IMR-90 (cell line): Measurements from ENCODE around the gene GPA33. TPM values are rescaled to one million over a fixed set of nuclear protein-coding genes. Genes with fewer than 3 reads are reported as not detected.

Experiments used
- ATAC-seq: fragments of 200-7000 bp; cut with Tn5 transposase; 2 replicates; pipeline ENCODE4 v1.9.1; 2020; ENCODE audit warnings: low read depth, mild to moderate bottlenecking, moderate library complexity
- BruUV-seq: library from RNA; stranded (reverse); fragments of 400-500 nt; replicated peaks from 2 replicates; lab custom pipeline; 2021; lab: Mats Ljungman, UMichigan
- CTCF ChIA-PET: fragments of 300-600 bp; formaldehyde crosslinking; extraction: SDS; loops from one replicate; lab custom pipeline; 2021; ENCODE audit warnings: antibody characterized with exemption; lab: Yijun Ruan, JAX
- POLR2A ChIA-PET: fragments of 300-600 bp; sonication (Branson Sonifier 250); formaldehyde crosslinking; loops from one replicate; lab custom pipeline; 2022; ENCODE audit warnings: antibody characterized with exemption; ENCODE audit not compliant: unreplicated experiment; lab: Charles Lee
- DNase-seq: peaks from one replicate; pipeline ENCODE4 v3.0.0; 2013
- H2AFZ ChIP-seq: replicated peaks from 2 replicates; pipeline ENCODE3; 2013; ENCODE audit warnings: low read length, mild to moderate bottlenecking; ENCODE audit not compliant: poor library complexity
- H2AK5ac ChIP-seq: 2 replicates; pipeline ENCODE4 v1.6.1; 2013; ENCODE audit warnings: low read depth, low read length, inconsistent platforms
- H2AK9ac ChIP-seq: replicated peaks from 2 replicates; pipeline ENCODE3; 2013; ENCODE audit warnings: mild to moderate bottlenecking, low read depth, low read length, moderate library complexity; ENCODE audit not compliant: poor library complexity
- H2BK120ac ChIP-seq: 2 replicates; pipeline ENCODE4 v1.6.1; 2013; ENCODE audit warnings: low read depth, low read length, inconsistent platforms
- H2BK15ac ChIP-seq: 3 replicates; pipeline ENCODE4 v1.6.1; 2013; ENCODE audit warnings: low read depth, low read length, inconsistent platforms
- H2BK20ac ChIP-seq: 2 replicates; pipeline ENCODE4 v1.6.1; 2013; ENCODE audit warnings: low read depth, mild to moderate bottlenecking, inconsistent platforms, low read length, moderate library complexity
- H2BK5ac ChIP-seq: 2 replicates; pipeline ENCODE4 v1.6.1; 2013; ENCODE audit warnings: mild to moderate bottlenecking, low read depth, low read length, inconsistent platforms; ENCODE audit not compliant: poor library complexity, severe bottlenecking
- H3K14ac ChIP-seq: replicated peaks from 2 replicates; pipeline ENCODE4 v1.6.1; 2013; ENCODE audit warnings: low read depth, low read length, inconsistent platforms
- H3K18ac ChIP-seq: 2 replicates; pipeline ENCODE4 v1.6.1; 2013; ENCODE audit warnings: low read depth, low read length, control low read depth
- H3K23ac ChIP-seq: 2 replicates; pipeline ENCODE4 v1.6.1; 2013; ENCODE audit warnings: low read depth, low read length, inconsistent platforms
- H3K27ac ChIP-seq: 2 replicates; pipeline ENCODE4 v1.5.1; 2013; ENCODE audit warnings: mild to moderate bottlenecking, control low read depth, low read length; ENCODE audit not compliant: insufficient read depth
- H3K27me3 ChIP-seq: 2 replicates; pipeline ENCODE4 v1.6.1; 2013; ENCODE audit warnings: low read length; ENCODE audit not compliant: control insufficient read depth, insufficient read depth
- H3K36me3 ChIP-seq: 2 replicates; pipeline ENCODE4 v1.6.1; 2013; ENCODE audit warnings: low read length, mixed read lengths; ENCODE audit not compliant: control insufficient read depth, insufficient read depth
- H3K4ac ChIP-seq: 2 replicates; pipeline ENCODE4 v1.6.1; 2013; ENCODE audit warnings: low read depth, low read length, inconsistent platforms
- H3K4me1 ChIP-seq: 2 replicates; pipeline ENCODE4 v1.6.1; 2013; ENCODE audit warnings: low read length, mixed read lengths; ENCODE audit not compliant: control insufficient read depth, insufficient read depth
- H3K4me2 ChIP-seq: 2 replicates; pipeline ENCODE4 v1.6.1; 2013; ENCODE audit warnings: low read depth, mild to moderate bottlenecking, control low read depth, low read length, moderate library complexity
- H3K4me3 ChIP-seq: 2 replicates; pipeline ENCODE4 v1.5.1; 2013; ENCODE audit warnings: low read depth, mild to moderate bottlenecking, control low read depth, low read length, moderate library complexity; ENCODE audit not compliant: insufficient read depth
- H3K56ac ChIP-seq: 2 replicates; pipeline ENCODE4 v1.6.1; 2013; ENCODE audit warnings: low read length, inconsistent platforms; ENCODE audit not compliant: insufficient read depth; ENCODE audit errors: extremely low read depth
- H3K79me1 ChIP-seq, 2 experiments: 2 replicates each; pipeline ENCODE4 v1.6.1; 2013; ENCODE audit warnings: low read length in 2 of 2, inconsistent platforms in 1 of 2, low read depth in 1 of 2
- H3K9ac ChIP-seq: 2 replicates; pipeline ENCODE4 v1.6.1; 2013; ENCODE audit warnings: low read depth, low read length, control low read depth
- H3K9me1 ChIP-seq: 2 replicates; pipeline ENCODE4 v1.6.1; 2013; ENCODE audit warnings: low read length, inconsistent platforms; ENCODE audit not compliant: insufficient read depth
- H3K9me3 ChIP-seq: 2 replicates; pipeline ENCODE4 v1.6.1; 2013; ENCODE audit warnings: low read length; ENCODE audit not compliant: control insufficient read depth, insufficient read depth
- H4K20me1 ChIP-seq: 2 replicates; pipeline ENCODE4 v1.6.1; 2013; ENCODE audit warnings: low read length, inconsistent platforms; ENCODE audit not compliant: insufficient read depth
- H4K5ac ChIP-seq: 2 replicates; pipeline ENCODE4 v1.6.1; 2013; ENCODE audit warnings: mild to moderate bottlenecking, low read depth, low read length, control low read depth
- H4K8ac ChIP-seq, 2 experiments: 2 replicates each; pipeline ENCODE4 v1.6.1; 2013; ENCODE audit warnings: low read depth in 2 of 2, low read length in 2 of 2, control low read depth in 1 of 2, inconsistent platforms in 1 of 2
- H4K91ac ChIP-seq: 2 replicates; pipeline ENCODE4 v1.6.1; 2013; ENCODE audit warnings: low read depth, low read length, inconsistent platforms; ENCODE audit not compliant: insufficient read depth
- BHLHE40 ChIP-seq: fragments of 150-350 bp; IDR thresholded peaks from 2 replicates; pipeline ENCODE4 v1.6.1; 2016; ENCODE audit warnings: mild to moderate bottlenecking, low read depth, low read length
- FOS ChIP-seq: fragments of 150-350 bp; IDR thresholded peaks from 2 replicates; pipeline ENCODE4 v1.6.1; 2016; ENCODE audit warnings: low read depth, low read length
- MXI1 ChIP-seq: IDR thresholded peaks from 2 replicates; pipeline ENCODE4 v1.6.1; 2012; ENCODE audit warnings: low read depth, mild to moderate bottlenecking, low read length, moderate library complexity, borderline replicate concordance
- NFE2L2 ChIP-seq: fragments of 150-350 bp; IDR thresholded peaks from 2 replicates; pipeline ENCODE4 v1.6.1; 2016; ENCODE audit warnings: low read depth, mild to moderate bottlenecking, low read length
- RAD21 ChIP-seq: IDR thresholded peaks from 2 replicates; pipeline ENCODE4 v1.6.1; 2012; ENCODE audit warnings: low read length, improper control_type of control experiment
- SMC3 ChIP-seq: fragments of 150-350 bp; IDR thresholded peaks from 2 replicates; pipeline ENCODE4 v1.6.1; 2016; ENCODE audit warnings: low read depth, mild to moderate bottlenecking, antibody characterized with exemption, low read length, moderate library complexity
- WGBS, 2 experiments: methylation state at CpG; one replicate each; pipeline versions ENCODE4 v1.1.5 to v1.1.7; 2013; ENCODE audit warnings: missing lambda C conversion rate in 2 of 2; ENCODE audit not compliant: insufficient read length in 1 of 2; ENCODE audit errors: extremely low coverage in 2 of 2; 5-methylcytosine and 5-hydroxymethylcytosine counted together
- dilution Hi-C: fragments of 300-500 bp; cut with HindIII; formaldehyde crosslinking; loops from one replicate; pipeline ENCODE4 v1.14.3; 2018; ENCODE audit warnings: low sequenced_read_pairs; ENCODE audit not compliant: unreplicated experiment
- in situ Hi-C: fragments of 300-500 bp; cut with MboI; formaldehyde crosslinking; loops from 3 replicates; pipeline ENCODE4 v1.14.3; 2019; ENCODE audit warnings: low sequenced_read_pairs, inconsistent platforms, mixed read lengths
- intact Hi-C: fragments of 100-400 bp; cut with micrococcal nuclease; formaldehyde crosslinking; loops from 2 replicates; pipeline ENCODE4 v1.10.0; 2022
- polyA plus RNA-seq, 3 experiments: library from polyadenylated mRNA; depleted of rRNA; stranded (reverse); fragments of >200 nt; gene quantifications; 2 replicates each; pipeline ENCODE4 v1.2.3, GENCODE V29; 2012; ENCODE audit warnings: low replicate concordance in 1 of 3
- total RNA-seq: library from RNA; depleted of rRNA; stranded (reverse); fragments of >200 nt; gene quantifications from 2 replicates; pipeline ENCODE4 v1.2.3, GENCODE V29; 2012
- TF ChIP-seq, protein P1 (sequence below): fragments of 150-350 bp; IDR thresholded peaks from 2 replicates; pipeline ENCODE4 v1.6.1; 2017; ENCODE audit warnings: mild to moderate bottlenecking, antibody characterized with exemption, low read length, low read depth

Gene GPA33
- total and polyA plus RNA-seq, 2 of the 4 experiments (the other 2 are of a cell fraction), result not detected

DNA sequence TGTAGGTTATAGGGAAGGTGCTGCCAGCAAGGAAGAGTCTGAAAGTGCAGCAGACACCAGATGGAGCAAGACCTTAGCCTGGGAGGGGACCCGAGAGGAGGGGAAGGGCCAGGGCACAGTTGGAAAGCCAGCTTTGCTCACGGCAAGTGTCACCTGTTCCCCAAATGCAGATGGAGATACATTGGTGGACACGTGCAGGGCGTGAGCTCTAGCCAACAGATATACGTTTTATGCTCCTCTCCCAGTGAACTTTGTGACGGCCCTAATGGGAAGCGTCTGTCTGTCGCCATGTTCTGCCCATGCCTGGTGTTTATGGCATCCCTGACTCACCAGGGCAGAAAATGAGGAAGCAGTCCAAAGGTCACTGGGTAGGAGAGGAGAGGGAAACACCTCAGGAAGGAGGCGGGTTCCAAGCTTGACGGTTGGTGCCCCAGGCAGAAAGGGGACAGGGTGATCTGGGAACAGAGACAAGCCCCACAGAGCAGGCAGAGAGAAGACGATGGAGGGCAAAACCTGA lies 7.6 kb downstream of the GPA33 start:
- no peaks in the 10 kb centered on the region for H3K9me1 ChIP-seq
- H4K91ac ChIP-seq, result no peak overlapping the region
- no peak overlapping the region for H3K4ac ChIP-seq
- H3K4me3 ChIP-seq, result no peak overlapping the region
- in situ Hi-C loops (no loop called here), intact Hi-C loops (no loop called here), dilution Hi-C loops (no loop called here)
- DNase-seq (no peak), ATAC-seq (no peak)
- BruUV-seq, result no TSS peak
- no peak overlapping the region for H2BK15ac ChIP-seq
- H3K14ac ChIP-seq, result no peak overlapping the region
- H3K18ac ChIP-seq, result no peak overlapping the region
- H3K27me3 ChIP-seq, result peaks cover 8% of the 10 kb centered on the region
- H2BK20ac ChIP-seq, result no peak overlapping the region
- POLR2A ChIA-PET, result no interaction called here
- H3K9me3 ChIP-seq, result no peaks in the 10 kb centered on the region
- CTCF ChIA-PET, result no interaction called here
- no peaks in the 10 kb centered on the region for H4K20me1 ChIP-seq
- H4K5ac ChIP-seq, result no peak overlapping the region
- H3K23ac ChIP-seq, result no peak overlapping the region
- no peak overlapping the region for H3K9ac ChIP-seq
- H2AK5ac ChIP-seq, result no peak overlapping the region
- no peak overlapping the region for H4K8ac ChIP-seq
- no peak overlapping the region for H2AK9ac ChIP-seq
- no peak overlapping the region for H2BK5ac ChIP-seq
- no peak overlapping the region for H2BK120ac ChIP-seq
- no peak for TF ChIP-seq RAD21
- TF ChIP-seq SMC3, result no peak
- no peak for TF ChIP-seq FOS
- TF ChIP-seq BHLHE40, result no peak
- TF ChIP-seq NFE2L2, result no peak
- TF ChIP-seq, protein P1, sequence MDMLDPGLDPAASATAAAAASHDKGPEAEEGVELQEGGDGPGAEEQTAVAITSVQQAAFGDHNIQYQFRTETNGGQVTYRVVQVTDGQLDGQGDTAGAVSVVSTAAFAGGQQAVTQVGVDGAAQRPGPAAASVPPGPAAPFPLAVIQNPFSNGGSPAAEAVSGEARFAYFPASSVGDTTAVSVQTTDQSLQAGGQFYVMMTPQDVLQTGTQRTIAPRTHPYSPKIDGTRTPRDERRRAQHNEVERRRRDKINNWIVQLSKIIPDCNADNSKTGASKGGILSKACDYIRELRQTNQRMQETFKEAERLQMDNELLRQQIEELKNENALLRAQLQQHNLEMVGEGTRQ, result no peak
- no peak for TF ChIP-seq MXI1
- 56% methylated on average over 6 of the region's 11 CpGs; no CpG with 5 or more reads in 1 of the 2 experiments for WGBS, 2 experiments
- no peak overlapping the region for H3K4me2 ChIP-seq
- no peaks in the 10 kb centered on the region for H3K79me1 ChIP-seq
- no peak overlapping the region for H3K27ac ChIP-seq
- H3K56ac ChIP-seq, result no peak overlapping the region
- H3K36me3 ChIP-seq, result no peaks in the 10 kb centered on the region
- H3K4me1 ChIP-seq, result no peaks in the 10 kb centered on the region
- no peak overlapping the region for H2AFZ ChIP-seq
